Erythroblast (primary cell): ENCODE results near the gene COPRS.

Experiments used
- GATA1 ChIP-seq: IDR thresholded peaks from 2 replicates; pipeline ENCODE4 v1.6.1; 2011; ENCODE audit warnings: low read depth, mild to moderate bottlenecking, control low read depth, low read length, moderate library complexity
- POLR2A ChIP-seq: IDR thresholded peaks from 2 replicates; pipeline ENCODE4 v1.6.1; 2011; ENCODE audit warnings: mild to moderate bottlenecking, low read length

DNA sequence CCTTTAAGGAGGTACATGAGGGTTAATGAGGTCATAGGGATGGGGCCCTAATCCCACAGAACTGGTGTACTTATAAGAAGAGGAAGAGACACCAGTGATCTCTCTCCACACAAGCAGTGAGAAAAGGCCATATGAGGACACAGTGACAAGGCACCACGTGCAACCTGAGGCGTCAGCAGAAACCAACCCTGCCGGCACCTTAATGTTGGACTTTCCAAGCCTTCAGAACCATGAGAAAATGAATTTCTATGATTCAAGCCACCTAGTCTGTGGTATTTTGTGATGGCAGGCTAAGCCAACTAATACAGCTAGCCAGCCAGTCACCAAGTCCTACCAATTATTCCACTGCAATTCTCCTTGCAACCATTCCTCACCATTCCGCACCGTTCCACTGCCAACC is 39.5 kb downstream of the COPRS start:
- TF ChIP-seq POLR2A (no peak), GATA1 (no peak)
